Spleen (tissue), 7 donors: ENCODE results near the gene LRRC32.

ENCODE experiments used
- POLR2AphosphoS5 ChIP-seq, 3 donors: sonication (generic); formaldehyde crosslinking; IDR thresholded peaks; one replicate each; pipeline ENCODE4 v1.5.1; 2017; ENCODE audit warnings: antibody characterized with exemption in 3 of 3
- TF ChIP-seq, protein P1 (sequence below), 11 experiments: fragments of 200-600 bp in 7 of 11; fragments of 450-650 bp in 4 of 11; sonication (generic) in 4 of 11; IDR thresholded peaks in 8 of 11; conservative IDR thresholded peaks in 3 of 11; 1 replicate in 7 of 11; 2 replicates in 4 of 11; pipeline versions ENCODE4 v1.4.0 to v1.8.0; 2016 to 2021; ENCODE audit warnings: antibody characterized with exemption in 11 of 11, inconsistent platforms in 4 of 11, mild to moderate bottlenecking in 1 of 11
- donor health status: DM: no; HTN: no; CAD: no; lungs with moderate emphysema.
- donor health status: DM: no; HTN: no; CAD: no.
- donor health status: DM: no; HTN: no; CAD: no.

GRCh38 chr11:76623884-76624419 is 46.6 kb downstream of the LRRC32 start:
- TF ChIP-seq, protein P1, sequence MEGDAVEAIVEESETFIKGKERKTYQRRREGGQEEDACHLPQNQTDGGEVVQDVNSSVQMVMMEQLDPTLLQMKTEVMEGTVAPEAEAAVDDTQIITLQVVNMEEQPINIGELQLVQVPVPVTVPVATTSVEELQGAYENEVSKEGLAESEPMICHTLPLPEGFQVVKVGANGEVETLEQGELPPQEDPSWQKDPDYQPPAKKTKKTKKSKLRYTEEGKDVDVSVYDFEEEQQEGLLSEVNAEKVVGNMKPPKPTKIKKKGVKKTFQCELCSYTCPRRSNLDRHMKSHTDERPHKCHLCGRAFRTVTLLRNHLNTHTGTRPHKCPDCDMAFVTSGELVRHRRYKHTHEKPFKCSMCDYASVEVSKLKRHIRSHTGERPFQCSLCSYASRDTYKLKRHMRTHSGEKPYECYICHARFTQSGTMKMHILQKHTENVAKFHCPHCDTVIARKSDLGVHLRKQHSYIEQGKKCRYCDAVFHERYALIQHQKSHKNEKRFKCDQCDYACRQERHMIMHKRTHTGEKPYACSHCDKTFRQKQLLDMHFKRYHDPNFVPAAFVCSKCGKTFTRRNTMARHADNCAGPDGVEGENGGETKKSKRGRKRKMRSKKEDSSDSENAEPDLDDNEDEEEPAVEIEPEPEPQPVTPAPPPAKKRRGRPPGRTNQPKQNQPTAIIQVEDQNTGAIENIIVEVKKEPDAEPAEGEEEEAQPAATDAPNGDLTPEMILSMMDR (IDR thresholded peaks at IDR 0.05 in 8 of 11, conservative IDR thresholded peaks at IDR 0.05 in 3 of 11), result no peak
- TF ChIP-seq POLR2AphosphoS5 (IDR thresholded peaks at IDR 0.05), result no peak
